Activated T-cell treated with anti-CD3 and anti-CD28 coated beads for 48 hours (primary cell): ENCODE results near the gene TOB2.
"Not testable (repeated sequence)": the region's sequence is repeated elsewhere in the genome, so short reads cannot be mapped to it uniquely, and the experiment has no call there.

Experiments
- DNase-seq: peaks from one replicate; pipeline ENCODE4 v3.0.0-alpha.2; 2020; ENCODE audit warnings: low read depth

TOB2 gene

DNA sequence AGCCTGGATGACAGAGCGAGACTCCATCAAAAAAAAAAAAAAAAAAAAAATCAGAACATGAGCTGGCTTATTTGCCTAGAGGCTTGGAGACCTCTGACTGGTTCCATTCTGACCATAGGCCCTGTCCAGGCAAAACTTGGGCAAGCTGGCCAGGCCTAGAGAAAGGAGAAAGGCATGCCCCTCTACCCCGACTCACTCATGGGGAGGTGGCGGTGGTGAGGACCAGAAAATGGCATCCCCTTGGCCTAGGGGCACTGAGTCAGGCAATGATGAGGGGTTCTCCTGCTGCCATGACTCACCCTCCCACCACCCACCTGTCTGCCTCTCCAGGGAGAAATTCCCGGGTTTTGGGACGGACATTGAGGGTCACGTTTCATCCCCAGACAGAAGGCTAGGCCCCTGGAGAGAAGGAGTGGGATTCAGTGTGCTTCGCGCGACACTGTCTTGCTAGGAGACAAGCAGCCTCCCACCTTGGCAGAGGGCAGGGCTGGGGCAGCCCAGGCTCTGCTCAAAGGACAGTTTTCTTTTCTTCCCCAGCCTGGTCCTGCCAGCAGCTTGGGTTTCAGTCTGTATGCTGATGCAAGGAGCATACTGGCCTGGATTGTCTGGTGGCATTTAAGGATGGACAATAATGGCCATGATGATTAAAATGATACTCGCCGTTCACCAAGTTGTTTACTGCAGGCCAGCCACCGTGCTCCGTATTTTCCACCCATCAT is 17.2 kb downstream of the TOB2 start:
- DNase-seq = no peak

DNA sequence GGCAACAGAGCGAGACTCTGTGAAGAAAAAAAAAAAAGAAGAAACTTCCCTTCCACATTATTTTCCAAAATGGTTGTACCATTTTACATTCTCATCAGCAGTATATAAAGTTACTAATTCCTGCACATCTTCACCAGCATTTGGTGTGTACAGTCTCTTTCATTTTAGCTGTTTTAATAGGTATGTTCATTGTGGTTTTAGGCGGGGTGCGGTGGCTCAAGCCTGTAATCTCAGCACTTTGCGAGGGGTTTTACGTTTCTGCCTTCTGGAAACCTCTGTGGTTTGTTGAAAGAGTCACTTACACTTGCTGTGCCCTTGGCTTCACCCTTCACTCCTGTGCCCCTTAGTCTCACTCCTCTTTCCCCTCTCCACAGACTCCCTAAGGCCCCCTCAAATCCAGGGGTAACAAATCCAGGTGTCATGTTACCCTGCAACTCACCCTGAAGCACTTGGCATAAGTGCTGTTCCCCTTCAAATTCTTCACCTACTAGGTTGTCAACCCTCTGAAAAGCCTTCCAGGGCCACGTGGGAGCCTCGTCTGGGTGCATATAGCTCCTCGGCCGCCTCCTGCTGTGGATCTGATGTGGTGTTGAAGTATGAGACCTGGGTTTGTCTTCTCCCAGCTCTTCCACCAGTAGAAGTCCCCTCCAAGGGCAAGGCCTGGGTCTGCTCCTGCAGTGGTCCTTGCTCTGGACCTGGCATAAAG is 20.8 kb downstream of the TOB2 start:
- no peak for DNase-seq

DNA sequence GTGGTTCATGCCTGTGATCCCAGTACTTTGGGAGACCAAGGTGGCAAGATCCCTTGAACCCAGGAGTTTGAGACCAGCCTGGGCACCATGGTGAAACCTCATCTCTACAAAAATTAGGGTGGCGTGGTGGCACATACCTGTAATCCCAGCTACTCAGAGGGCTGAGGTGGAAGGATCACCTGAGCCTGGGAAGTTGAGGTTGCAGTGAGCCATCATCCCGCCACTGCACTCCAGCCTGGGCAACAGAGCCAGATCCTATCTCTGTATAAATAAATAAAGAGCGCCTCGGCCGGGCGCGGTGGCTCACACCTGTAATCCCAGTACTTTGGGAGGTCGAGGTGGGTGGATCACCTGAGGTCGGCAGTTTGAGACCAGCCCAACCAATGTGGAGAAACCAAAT is 27.9 kb downstream of the TOB2 start:
- DNase-seq = no peak

DNA sequence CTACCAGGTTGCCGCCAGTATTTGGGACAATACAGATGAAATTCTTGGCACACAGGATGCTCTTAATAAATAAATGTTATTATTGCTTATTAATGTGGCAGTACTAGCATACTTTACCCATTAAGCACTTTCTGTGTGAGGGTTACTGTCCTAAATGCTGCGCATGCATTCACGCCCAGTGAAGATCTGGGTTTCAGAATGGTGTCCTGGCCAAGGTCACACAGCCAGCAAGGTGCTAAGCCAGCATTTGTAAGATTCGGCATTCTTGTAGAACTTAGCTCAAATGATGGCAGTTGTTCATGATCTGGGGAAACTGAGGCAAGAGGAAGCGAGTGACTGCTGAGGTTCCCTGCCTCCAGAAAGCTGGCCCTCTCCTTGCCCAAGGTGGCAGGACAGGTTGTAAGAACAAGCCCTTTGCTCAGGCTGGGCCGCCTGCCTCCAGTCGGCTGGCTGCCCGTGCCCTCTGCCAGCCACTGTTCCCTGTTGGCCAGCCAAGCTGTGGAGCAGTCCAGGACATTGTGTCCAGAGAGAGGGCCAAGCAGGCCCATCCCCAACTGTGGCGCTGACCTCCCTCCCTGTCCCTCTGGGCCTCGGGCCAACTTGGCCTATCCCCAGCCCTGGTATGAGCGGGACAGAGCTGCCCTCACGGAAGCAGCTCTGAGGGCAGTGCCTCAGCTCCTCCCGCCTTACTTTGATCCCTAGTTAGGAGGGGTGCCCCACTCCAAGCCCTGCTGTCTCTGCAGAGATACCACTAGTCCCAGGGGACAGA is 28.8 kb downstream of the TOB2 start:
- DNase-seq = no peak

DNA sequence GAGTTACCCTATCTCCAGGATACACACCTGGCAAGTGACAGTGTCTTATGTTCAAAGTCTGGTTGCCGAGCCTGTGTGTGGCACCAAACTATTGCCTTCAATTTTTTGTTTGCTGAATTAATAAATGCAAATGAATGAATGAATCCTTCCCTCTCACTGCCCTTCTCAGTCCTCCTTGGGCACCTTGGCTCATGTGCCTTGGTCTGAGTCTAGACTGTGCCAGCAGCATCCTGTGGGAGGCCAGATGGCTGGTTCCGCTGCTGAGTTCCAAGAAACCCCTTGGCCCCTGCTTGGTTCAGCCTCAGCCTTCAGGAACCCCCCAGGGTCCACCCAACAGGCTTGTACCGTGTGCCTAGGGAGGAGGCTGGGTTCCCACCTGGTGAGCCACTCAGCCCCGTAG is 31.0 kb downstream of the TOB2 start:
- DNase-seq = no peak

DNA sequence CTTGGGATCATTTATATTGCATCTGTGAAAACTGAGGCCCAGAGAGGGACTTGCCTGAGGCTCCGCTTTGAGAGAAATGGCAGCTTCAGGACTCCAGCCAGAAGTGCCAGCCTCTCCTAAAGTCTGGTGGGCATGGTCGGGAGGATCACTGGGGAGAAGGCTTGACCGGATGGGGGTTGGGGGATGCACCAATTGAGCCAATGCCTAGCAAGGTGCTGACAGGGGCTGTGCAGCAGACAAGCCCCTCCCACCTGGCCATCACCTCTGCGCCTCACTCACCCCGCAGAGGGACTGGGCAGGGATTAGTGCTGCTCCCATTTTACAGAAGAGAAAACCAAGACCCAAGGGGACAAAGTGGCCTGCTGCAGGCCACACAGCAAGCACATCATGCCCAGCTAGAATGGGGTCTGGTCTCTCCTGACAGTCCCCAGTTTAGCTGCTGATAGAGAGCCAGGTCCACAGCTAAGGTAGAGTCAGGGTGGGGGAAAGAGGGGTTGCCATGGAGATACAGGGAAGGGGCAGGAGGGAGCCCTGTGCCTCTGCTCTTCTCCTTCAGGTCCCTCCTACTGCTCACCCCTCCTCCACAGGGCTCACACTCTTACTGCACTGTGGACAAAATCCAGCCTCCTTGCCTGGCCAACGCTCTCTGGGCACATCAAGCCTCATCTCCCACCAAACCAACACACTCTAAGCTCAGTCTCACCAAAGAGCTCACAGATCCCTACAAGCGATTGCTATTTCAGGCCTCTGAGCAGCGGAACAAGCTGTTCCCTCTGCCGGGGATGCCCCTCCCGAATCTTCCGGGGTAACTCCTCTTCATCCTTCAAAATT is 35.4 kb downstream of the TOB2 start:
- DNase-seq = no peak

DNA sequence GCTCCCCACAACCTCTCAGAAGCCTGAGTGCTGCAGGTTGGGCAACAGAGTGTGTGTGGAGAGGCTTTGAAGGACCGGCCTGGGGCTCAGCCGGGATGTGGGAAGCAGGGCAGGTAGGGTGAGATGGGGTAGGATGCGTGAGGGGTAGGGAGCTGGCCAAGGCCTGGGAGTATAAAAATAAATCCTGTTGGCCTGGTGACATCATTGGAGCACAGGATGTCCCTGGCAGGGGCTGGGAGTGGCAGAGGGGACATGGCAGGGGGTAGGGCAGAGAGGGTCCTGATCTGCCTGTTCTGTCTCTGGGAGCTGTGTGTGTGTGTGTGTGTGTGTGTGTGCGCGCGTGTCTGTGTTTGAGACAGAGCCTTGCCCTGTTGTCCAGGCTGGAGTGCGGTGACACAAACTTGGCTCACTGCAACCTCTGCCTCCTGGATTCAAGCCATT is 36.3 kb downstream of the TOB2 start:
- DNase-seq = no peak

DNA sequence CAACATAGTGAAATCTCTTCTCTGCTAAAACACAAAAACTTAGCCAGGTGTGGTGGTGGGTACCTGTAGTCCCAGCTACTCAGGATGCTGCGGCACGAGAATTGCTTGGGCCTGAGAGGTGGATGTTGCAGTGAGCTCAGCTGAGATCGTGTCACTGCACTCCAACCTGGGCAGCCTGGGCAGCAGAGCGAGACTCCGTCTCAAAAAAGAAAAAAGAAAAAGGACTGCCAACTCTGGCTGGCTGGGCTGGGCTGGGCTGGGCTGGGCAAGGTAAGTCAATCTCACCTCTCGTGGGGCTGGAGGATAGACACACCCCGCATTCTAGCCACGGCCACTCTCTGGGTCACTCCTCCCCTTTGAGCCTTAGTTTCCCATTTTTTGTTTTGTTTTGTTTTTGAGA is 37.9 kb downstream of the TOB2 start:
- no peak for DNase-seq

DNA sequence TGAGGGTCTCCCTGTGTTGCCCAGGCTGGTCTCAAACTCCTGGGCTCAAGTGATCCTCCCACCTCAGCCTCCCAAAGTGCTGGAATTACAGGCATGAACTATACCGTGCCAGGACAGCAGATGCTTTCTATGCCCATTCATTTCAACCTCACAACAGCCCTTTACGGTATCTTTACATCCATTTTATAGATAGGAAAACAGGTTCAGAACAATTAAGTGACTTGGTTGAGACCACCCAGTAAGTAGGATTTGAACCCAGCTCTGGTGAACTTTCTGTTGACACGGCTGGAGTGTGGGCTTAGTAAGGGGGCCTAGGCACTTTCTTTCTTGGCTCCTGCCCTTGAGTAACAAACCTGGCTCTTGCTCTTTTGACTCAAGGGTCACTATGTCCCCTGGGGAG is 39.2 kb downstream of the TOB2 start:
- DNase-seq = no peak

DNA sequence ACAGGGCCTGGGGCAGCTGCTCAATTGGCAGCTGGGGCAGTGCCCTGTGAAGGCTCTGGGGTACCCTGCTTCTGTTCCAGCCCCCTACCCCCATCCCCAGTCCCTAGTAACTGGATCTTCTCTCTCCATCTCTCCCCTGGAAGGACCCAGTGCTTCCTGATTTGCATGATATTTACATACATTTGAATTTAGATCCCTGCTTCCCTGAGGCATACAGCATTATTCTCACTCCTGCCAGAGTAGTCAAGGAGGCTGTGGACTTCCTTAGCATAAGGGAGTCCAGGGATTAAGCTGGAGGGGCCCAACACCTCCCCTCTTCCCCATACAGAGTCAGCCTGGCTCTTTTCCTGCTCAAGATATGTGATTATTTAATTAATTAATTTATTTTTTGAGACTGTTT is 40.2 kb downstream of the TOB2 start:
- no peak for DNase-seq

DNA sequence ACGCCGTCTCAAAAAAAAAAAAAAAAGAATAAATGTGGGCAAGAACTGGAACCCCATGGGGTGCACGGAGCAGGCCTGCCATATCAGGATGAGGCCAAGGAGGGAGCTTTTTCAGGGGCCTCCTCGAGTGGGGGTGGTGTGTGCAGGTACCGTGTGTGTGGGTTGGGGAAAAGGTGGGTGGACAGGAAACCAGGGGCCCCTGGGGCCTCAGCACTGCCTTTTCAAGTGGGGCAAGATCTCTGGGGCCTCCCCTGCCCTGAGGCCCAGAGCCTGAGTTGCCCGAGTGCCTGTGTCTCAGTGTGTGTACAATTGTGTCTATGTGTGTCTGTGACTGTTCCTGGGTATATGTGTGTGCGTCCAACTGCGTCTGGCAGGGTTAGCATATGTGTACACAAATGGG is 41.0 kb downstream of the TOB2 start:
- DNase-seq = peak; percentile 33

DNA sequence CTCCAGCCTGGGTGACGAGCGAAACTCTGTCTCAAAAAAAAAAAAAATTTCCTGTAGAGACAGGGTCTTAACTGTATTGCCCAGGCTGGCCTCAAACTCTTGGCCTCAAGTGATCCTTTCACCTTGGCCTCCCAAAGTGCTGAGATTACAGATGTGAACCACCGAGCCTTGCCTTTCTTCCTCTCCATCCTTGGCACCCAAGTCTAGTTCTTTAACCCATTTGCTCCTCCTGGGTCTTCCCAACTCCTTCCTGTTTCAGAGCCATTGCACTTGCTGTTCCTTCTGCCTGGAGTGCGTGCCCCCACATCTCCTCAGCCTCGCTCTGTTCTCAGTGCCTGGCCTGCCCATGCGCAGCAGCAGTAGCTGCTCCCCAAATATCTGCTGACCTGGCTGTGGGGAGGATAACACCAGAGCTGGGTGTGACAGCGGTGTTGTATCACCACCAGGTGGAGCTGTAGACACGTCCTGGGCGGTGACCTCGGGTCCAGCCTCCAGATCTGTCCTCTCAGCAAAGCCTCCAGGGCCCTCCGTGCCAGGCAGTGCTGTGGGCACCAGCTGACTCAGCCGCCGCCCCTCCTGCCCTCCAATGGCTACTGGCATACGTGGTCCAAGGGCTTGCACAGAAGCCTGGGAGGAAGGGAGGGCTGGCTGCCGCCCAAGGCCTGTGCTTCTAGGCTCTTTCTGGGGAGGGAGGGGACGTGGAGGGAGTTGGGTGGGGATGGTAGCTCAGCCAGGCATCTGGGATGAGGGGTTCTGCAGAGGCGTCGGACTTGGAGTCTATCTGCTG is 42.9 kb downstream of the TOB2 start:
- peak; percentile 81 for DNase-seq

DNA sequence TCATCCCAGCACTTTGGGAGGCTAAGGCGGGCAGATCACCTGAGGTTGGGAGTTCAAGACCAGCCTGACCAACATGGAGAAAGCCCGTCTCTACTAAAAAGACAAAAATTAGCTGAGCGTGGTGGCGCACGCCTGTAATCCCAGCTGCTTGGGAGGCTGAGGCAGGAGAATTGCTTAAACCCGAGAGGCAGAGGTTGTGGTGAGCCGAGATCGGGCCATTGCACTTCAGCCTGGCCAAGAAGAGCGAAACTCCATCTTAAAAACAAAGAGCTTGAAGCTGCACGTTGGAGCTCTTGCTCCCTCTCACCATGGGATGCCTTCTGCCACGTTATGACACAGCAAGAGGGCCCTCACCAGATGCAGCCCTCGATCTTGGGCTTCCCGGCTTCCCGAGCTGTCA is 43.8 kb downstream of the TOB2 start:
- not testable (repeated sequence) for DNase-seq

DNA sequence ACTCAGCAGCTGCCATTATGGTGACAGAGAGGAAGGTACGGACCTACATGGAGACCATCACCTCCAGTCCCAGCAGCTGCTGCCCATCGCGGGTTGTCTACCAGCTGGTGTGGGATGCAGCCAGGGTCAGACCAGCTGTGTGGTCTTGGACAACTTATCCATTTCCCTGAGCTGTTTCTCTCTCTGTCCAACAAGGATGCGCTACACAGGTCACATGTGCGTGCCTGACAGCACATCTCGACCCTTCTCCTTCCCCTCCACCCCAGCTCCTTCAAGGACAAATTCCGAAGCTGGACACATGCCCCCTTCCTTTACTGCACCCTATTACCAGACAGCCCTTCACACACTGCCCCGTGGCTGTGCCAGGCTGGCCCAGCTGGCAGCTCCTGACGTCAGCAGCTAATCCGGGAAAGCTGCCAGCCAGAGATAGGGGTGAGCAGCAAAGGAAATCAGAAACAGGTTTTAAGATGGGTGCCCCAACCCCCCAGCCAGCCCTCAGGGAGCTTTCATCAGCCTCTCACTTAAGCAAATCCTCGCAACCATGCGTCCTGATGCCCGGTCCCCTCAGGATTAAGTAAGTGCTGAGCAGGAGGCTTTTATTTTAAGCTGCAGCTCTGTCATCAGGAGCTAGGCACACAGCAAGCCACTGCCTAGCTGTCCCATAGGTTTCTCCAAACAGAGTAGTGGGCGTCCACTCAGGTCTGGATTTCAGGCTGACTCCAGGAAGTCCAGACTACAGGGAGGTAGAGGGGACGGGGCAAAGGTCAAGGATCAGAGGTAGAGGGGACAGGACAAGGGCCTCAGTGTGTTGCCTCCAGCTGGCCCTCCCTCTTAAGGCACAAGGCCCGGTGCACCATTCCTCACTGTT is 44.6 kb downstream of the TOB2 start:
- DNase-seq = no peak

DNA sequence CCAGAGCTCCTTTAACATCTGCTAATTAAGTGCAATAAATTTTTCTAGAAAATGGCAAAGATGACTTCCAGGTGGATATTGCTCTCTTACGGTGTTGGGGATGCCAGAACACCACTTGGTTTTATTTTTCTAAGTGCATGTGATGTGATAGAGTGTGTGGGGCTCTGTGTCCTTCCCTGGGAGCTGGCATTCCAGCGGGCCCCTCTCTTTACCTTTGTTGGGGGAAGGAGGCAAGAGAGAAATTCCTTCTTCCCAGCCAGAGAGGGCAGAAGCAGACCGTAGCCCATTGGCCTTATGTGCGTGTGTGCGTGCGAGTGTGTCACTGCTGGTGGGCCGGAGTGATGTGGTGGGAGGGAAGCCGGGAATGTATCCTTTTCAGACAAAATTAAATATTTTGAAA is 47.7 kb downstream of the TOB2 start:
- no peak for DNase-seq

DNA sequence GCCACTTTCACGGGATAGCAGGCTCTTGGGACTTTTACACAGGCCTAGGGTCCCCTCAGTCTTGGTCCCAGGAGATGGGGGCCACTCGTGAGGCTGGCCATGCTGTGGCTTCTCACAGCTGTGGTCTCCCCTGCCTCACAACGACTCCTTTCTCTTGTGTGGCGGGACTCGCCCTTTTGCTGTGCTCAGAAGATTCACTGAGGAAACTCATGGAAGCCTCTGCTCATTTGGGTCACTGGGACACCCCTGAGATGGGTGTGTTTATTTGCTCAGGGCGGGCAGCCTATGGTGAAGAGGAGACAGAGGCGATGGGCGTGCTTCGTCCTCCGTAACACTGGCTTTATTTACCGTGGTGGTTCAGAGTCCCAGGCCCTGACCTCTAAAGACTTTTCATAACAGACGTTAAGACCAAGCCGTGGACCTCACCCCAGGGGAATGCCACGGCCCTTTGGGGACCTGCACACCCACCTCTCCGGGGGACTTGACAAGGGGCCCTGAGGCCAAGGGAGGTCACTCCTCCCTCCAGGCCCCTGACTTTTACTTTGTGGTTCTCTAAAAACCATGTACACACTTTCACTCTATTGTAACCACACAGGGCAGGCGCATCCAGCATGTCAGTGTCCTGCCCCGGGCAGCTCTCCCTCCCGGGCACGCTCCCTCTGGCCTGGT is 49.3 kb downstream of the TOB2 start:
- no peak for DNase-seq

DNA sequence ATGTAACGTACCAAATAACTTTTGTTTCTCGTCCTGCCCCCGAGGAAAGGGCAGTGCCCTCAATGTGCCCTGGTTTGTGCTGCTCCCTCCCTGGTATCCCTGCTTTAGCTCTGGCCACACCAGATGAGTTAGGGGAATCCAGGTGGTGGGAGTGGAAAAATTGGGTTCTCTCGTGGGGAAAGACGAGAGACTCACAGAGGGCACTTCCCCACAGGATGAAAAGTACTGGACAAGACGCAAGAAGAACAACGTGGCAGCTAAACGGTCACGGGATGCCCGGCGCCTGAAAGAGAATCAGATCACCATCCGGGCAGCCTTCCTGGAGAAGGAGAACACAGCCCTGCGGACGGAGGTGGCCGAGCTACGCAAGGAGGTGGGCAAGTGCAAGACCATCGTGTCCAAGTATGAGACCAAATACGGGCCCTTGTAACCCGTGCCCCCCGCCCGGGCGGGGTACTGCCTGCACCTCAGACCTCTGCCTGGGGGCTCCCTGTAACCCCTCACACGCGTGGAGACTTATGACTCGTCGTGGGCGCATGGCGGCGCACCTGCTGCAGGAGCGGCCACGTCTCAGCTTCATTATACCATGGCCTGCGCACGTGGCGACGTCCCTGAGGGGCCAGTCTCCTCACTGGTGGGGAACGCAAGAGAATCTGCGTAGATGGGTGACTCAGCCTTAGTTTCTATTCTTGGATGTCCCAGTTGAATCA is 50.9 kb downstream of the TOB2 start:
- DNase-seq = no peak

DNA sequence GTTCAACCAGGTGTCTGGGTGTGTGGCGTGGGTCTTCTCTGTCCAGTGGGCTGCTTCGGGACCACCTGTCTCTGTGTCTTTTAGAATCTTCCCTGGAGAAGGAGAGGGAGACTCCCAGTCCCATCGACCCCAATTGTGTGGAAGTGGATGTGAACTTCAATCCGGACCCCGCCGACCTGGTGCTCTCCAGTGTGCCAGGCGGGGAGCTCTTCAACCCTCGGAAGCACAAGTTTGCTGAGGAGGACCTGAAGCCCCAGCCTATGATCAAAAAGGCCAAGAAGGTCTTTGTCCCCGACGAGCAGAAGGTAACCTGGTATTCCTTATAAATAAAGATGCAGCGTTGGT is 52.6 kb downstream of the TOB2 start:
- no peak for DNase-seq

DNA sequence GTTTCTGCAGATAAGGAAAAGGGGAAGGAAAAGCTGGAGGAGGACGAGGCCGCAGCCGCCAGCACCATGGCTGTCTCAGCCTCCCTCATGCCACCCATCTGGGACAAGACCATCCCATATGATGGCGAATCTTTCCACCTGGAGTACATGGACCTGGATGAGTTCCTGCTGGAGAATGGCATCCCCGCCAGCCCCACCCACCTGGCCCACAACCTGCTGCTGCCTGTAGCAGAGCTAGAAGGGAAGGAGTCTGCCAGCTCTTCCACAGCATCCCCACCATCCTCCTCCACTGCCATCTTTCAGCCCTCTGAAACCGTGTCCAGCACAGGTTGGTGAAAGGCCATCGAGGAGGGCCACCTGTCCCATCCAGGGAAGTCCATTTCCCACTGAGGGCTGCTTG is 59.3 kb downstream of the TOB2 start:
- DNase-seq = no peak
